ENCODE data around the gene MPDZ. TPM values are rescaled to one million over a fixed set of nuclear protein-coding genes. Genes with fewer than 3 reads are reported as not detected.

MPDZ gene
- total RNA-seq, 1 donor from 2014 or later = 46.2 TPM

DNA sequence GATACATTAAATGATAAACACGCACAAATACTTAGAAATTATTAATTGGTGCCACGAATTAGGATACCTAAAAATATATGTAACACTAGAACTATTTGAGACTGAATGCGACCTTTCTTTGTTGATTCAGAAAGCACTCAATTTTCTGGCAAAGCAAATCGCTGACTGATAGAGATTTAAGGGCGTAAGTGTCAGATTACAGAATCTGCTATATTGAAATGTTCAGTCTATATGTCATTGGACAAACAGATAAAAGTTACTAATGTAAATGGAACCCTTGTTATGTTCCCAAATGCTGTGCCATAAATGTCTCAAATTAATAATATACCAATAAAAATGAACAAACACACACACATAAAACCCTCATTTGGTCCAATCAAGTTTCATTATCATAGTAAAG is 137.9 kb downstream of the MPDZ start:
- Histone ChIP-seq H3K27me3 (no peaks in the 10 kb centered on the region), H3K4me3 (no peak overlapping the region), H3K4me1 (peaks cover 3 to 30% of the 10 kb centered on the region in 2 donors), H3K9me3 (no peaks in the 10 kb centered on the region), H3K27ac (no peak overlapping the region), H3K36me3 (peaks cover 10 to 23% of the 10 kb centered on the region in 2 donors)
- intact Hi-C loops (cut with DNase I) = no loop called here
- no peak for DNase-seq (ENCODE audit: low spot score in 2 of 2)
- TF ChIP-seq, protein P1, sequence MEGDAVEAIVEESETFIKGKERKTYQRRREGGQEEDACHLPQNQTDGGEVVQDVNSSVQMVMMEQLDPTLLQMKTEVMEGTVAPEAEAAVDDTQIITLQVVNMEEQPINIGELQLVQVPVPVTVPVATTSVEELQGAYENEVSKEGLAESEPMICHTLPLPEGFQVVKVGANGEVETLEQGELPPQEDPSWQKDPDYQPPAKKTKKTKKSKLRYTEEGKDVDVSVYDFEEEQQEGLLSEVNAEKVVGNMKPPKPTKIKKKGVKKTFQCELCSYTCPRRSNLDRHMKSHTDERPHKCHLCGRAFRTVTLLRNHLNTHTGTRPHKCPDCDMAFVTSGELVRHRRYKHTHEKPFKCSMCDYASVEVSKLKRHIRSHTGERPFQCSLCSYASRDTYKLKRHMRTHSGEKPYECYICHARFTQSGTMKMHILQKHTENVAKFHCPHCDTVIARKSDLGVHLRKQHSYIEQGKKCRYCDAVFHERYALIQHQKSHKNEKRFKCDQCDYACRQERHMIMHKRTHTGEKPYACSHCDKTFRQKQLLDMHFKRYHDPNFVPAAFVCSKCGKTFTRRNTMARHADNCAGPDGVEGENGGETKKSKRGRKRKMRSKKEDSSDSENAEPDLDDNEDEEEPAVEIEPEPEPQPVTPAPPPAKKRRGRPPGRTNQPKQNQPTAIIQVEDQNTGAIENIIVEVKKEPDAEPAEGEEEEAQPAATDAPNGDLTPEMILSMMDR (IDR thresholded peaks at IDR 0.05) = no peak

DNA sequence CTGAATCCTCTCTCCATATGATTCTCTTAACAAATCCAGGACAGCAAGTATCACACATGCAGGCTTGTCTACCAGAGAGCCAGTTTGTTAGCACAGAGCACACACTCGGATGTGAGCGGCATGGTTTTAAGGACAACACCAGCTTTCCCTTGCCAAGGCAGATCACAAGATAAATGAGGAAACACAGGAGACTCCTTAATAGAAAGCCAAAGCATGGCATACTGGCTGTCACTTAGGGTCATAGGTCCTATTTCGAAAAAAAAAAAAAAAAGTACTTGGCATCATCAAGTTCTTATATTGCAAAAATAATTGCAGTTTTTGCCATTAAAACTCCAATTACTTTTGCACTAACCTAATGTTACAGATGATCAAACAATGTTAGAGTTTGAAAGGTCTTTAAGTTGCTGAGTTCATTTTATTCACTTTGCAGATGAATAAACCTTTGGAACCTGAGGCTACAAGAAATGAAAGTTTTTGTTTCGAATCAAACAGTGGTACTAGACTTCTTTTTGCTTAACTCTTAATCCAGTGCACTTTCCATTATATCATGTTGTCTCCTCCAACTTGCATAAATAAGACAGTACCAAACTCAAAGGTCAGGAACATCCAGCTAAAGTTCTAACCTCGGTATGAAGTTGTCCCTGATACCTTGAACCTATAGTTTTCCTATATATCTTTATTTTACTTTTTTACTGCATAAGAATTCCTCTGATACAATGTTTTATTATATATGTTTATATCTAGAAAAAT is 138.5 kb downstream of the MPDZ start:
- DNase-seq (ENCODE audit: low spot score in 2 of 2) = no peak
- Histone ChIP-seq H3K4me3 (no peak overlapping the region), H3K27me3 (no peaks in the 10 kb centered on the region), H3K36me3 (peaks cover 10 to 29% of the 10 kb centered on the region in 2 donors), H3K27ac (no peak overlapping the region), H3K9me3 (no peaks in the 10 kb centered on the region), H3K4me1 (peaks cover 3 to 30% of the 10 kb centered on the region in 2 donors)
- intact Hi-C loops (cut with DNase I) = no loop called here
- TF ChIP-seq, protein P1 (IDR thresholded peaks at IDR 0.05) = no peak

DNA sequence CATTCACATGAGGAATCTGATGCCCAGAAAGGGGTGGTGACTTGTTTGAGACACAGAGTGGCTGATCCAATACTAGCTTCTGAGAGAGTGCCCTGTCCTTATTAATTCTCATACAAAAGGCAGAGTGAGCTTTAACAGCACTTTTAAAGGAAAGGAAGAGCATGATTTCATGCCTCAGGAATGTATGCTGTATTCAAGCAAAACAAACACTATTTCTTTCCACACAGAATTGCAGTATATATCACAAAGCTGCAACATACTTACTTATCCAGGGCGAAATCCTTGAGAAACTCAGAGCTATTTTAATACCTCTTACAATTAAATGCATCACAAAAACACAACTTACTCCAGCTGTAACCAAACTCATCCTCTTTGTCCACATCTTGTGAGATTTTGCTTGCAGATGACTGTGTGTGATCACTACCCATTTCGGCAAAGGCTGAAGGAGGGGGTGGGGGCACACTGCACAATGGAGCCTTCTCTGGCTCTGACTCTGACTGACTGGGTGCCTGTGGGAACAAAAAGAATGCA is 139.8 kb downstream of the MPDZ start:
- Histone ChIP-seq H3K4me1 (peaks cover 3 to 29% of the 10 kb centered on the region in 2 donors), H3K36me3 (peaks cover 21 to 42% of the 10 kb centered on the region in 2 donors), H3K27ac (no peak overlapping the region), H3K4me3 (no peak overlapping the region), H3K27me3 (no peaks in the 10 kb centered on the region), H3K9me3 (no peaks in the 10 kb centered on the region)
- TF ChIP-seq, protein P1 (IDR thresholded peaks at IDR 0.05) = no peak
- intact Hi-C loops (cut with DNase I) = loop anchor here (5.0 kb wide), 1 partner anchor 42 kb away; no protein-coding TSS in a partner anchor
- no peak for DNase-seq (ENCODE audit: low spot score in 2 of 2)

DNA sequence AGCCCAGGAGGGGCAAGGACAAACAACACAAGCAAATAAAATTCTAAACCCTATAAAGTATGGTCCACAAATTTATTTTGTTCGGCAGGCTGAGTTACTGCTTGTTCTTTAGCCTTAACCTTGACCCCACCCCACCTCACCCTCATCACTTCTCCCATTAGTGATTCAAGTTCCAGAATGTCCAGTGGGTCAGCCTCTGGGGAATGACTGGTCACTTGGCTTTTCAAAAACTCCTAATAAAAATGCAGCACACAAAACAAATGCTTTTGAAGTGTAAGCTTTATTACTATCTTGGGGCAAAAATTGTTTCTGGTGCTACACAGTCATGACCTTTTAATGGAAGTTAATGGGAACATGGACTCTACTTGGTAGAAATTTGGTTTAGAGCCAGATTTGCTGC is 142.1 kb downstream of the MPDZ start:
- peaks cover 31 to 63% of the 10 kb centered on the region in 2 donors for H3K36me3 ChIP-seq
- intact Hi-C loops (cut with DNase I) = loop anchor here (5.0 kb wide), 1 partner anchor 40 kb away; no protein-coding TSS in a partner anchor

DNA sequence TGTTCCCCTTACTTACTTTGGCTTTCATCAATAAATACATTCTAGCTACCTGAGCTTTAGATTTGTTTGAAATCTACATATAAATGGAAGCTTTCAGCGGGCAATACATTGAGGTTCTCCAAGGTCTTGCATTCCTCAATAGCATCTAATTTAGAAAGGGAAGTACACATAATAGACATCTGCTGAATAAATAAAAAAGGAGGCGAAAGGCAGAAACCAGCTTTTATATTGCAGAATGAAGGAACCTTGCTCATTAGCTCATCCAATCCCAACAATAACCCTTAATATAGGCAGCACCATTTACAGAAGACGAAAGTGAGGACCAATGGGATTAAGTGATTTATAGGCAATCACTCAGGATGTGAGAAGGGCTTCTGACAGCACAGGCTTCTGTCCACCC is 147.5 kb downstream of the MPDZ start:
- H3K36me3 ChIP-seq = peaks cover 28 to 85% of the 10 kb centered on the region in 2 donors
- no peak for DNase-seq (ENCODE audit: low spot score in 2 of 2)
- no peaks in the 10 kb centered on the region for H3K9me3 ChIP-seq
- intact Hi-C loops (cut with DNase I) = no loop called here
- TF ChIP-seq, protein P1 (IDR thresholded peaks at IDR 0.05) = no peak
- no peaks in the 10 kb centered on the region for H3K27me3 ChIP-seq
- no peak overlapping the region for H3K4me3 ChIP-seq
- no peak overlapping the region for H3K27ac ChIP-seq
- H3K4me1 ChIP-seq = no peaks in the 10 kb centered on the region

More for the DNA sequence above, 142.1 kb downstream of the MPDZ start:
- peaks cover 3 to 14% of the 10 kb centered on the region in 2 donors for H3K4me1 ChIP-seq
- H3K9me3 ChIP-seq = no peaks in the 10 kb centered on the region
- no peak overlapping the region for H3K27ac ChIP-seq
- TF ChIP-seq, protein P1 (IDR thresholded peaks at IDR 0.05) = no peak
- no peak for DNase-seq (ENCODE audit: low spot score in 2 of 2)
- H3K4me3 ChIP-seq = no peak overlapping the region
- H3K27me3 ChIP-seq = no peaks in the 10 kb centered on the region
